GM19328 (cell line): ENCODE measurements around the gene FAM107B.
A peak's percentile ranks its signal among the peaks of the same experiment; 100 is the strongest.

Experiments used
- ATAC-seq: cut with Tn5 transposase; IDR thresholded peaks from one replicate; pipeline ENCODE4 v1.9.1; 2021; ENCODE audit warnings: mild to moderate bottlenecking, moderate library complexity; ENCODE audit not compliant: unreplicated experiment

FAM107B gene

DNA sequence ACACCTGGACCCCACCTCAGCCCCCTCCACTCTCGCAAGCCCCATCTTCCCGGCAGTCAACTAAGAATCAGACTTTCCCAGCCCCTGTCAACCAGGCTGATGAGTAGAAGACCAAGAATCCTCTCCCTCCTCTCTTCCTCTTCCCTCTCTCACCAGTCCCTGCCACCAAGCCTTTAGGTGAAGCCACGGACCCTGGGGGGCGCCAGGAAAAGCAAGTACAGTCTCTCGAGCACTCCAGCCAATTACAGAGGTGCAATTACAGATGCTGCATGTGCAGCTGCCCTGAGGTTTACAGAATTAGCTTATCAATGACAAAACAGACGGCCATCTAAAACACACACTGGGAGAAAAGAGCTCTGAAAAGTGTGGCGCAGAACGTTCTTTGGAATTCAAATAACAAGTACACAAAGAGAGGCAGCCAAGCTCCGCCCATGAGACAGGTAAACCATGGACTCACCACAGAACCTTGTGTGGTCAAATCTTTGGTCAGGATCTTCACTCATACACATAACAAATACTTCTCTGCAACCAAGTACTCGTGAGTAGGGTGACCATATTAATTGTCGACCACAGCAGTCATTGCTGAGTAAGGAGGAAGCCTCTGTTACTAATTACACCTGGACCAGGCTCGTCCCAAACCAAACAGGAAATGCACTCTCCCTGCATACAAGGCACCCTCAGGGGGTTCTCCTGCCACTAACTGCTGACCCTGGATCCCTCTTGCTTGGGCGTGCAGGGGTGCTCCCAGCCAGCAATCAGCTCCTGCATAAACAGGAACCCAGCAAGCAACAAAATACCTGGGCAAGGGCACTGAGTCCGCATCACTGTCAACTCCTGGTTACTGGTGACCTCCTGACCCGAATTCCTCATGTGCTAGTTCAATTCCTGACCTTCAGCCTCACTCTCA lies 189.2 kb downstream of the FAM107B start:
- no peak for ATAC-seq

DNA sequence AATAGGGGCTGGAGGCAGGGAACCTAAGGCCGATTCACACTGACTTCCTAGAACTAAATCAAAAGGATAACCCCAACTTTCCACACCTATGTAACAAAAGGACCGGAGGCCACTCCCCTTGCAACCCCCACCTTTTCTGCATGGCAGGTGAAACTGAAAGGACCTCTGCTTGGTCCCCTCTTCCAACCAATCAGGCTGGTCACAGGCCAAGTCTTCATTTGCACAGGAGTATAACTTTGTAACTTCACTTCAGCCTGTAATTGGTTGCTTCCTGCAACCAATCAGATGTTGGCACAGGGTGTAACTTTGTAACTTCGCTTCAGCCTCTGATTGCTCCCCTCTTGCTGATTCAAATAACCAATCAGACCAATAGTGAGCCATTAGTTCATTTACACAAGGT lies 190.0 kb downstream of the FAM107B start:
- no peak for ATAC-seq

DNA sequence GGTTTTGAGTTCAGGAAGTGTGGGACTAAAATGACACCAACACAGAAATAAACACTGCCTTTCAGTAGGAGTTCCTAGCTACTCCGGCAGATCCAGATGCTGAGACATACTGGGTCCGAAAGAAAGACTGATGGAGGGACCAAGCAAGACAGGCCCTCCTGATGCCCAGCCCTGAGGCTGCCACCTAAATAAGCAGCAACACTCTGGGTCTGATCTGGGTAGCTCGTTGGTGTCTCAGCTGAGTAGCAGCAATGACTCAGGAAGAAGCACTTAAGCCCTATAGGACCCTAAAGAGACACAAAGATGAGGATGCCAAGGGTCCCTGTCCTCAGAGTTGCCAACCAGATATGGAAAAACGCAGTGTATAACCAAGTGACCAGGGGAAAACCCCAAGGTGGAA lies 190.7 kb downstream of the FAM107B start:
- ATAC-seq: no peak

DNA sequence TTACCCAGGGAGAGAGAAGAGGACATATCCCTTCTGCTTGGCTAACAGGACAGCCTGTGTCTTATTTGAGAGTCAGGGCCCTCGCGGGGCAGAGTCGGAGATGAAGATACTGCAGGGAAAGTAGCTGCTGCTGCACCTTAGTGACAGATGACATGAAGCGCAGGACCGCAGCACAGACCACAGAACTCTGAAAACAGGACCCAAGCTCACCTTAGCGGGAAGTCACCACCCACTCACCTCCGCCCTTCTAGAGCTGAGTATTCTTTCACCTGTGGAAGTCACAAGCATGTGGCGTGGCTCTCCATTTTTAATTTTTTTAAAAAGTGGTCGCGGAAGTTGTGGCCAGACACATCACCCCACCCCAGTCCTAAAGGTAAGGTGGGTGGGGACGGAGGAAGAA lies 191.4 kb downstream of the FAM107B start:
- peak; percentile 54 for ATAC-seq

DNA sequence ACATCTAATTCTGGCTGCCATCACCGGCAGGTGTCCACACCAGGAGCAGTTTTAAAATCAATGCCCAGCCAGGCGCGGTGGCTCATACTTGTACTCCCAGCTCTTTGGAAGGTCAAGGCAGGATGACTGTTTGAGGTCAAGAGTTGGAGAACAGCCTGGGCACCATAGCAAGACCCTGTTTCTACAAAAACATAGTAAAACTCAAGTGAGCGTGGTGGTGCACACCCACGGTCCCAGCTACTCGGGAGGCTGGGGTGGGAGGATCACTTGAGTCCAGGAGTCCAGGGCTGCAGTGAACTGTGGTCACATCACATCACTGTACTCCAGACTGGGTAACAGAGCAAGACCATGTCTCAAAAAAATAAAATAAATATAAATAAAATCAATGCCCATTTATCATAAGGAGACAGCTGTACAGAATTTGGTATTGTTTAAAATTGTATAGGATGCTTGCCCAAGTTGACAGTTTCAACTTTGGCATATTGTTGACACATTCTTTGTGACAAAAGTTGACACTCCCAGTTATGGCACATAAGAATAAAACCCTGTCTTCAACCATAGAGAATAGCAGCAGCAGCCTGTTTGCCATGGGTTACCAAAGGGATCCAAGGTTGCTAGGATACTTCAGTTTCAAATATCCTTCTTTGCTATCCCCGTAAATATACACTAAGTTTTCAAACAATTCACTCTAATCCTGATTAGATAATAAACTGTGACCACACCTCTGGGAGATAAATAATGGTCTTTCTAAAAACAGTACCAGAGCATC lies 193.0 kb downstream of the FAM107B start:
- no peak for ATAC-seq

DNA sequence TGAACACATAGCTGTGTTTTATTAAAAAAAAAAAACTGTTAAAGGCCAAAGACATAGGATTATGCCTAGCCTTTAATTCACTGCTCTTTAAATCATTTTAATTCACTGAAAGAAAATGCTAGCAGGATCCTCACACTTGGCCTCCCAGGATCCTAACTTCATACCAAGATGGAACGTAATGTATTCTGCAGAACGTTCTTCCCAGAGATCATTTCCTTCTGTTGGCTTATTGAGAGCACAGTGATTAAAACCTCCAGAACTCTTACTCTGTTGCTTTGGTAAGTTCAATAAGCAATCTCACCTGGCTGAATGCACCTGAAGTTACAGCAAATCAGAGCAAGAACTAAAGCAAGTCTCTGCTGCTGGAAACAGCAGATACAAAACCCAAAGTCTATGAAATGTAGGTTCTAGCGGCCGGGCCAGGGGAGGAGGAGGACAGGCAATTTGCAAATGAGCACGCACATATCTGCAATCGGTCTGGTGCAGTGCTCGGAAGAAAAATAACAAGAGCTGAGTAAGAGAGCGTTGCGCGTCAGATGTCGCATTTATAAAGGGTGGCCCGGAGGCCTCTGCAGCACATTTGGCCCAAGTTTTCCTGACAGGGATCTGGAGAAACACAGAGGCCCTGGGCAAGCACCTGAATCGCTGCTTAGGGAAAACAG lies 193.9 kb downstream of the FAM107B start:
- no peak for ATAC-seq

DNA sequence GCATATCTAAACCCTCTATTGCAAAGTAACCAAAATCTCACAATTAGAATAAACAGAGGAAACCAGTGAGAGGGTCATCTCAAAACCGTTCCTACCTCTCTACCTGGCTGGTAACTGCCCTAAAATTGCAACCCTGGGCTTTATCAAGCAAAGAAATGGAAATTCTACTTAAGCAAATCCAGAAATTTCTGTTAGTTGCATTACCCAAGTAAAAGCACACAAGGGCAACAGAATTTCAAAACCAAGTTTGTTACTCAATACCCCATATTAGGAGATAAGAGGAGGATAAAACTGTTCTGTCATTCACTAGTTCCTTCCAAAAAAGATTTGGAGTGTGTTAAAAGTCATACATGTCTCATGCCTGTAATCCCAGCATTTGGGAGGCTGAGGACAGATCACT lies 195.3 kb downstream of the FAM107B start:
- no peak for ATAC-seq

DNA sequence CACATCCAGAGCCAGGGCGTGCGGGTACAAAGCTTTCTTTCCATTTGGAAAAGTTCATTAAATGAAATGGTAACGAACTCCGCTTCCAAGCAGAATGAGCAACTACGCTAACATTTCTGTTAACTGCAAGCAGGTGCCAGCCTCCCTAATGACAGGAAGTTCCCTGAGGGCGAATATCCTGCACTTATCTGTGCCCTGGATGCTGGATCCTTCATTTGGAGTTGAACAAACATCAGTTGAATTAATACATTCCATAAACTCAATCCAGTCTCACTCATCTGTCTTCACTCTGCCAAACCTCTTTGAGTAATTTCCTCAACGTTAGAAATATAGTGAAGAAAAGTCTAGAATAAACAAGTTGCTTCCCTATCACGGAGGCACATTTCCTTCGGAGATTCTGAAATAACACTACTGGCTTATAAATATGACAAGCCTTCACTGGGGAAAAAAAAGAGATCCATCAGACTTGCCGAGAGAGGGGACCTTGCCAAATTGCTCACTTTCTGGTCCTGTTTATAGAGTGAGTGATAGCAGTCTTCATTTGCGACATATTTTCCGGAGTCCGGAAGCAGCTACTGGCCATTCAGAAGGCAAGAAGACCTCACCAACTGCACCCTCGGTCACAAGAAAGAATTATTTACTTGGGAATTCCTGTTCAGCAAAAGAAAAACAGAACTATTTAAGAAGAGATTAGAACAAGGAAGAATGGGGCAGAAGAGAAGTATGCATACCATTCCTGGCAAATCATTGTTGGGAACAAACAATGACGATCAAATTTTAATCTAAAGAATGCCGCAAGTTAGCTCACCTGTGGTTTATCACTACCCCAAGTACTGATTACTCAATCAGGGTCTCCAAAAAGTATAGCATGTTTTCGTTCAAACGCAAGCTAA lies 196.4 kb downstream of the FAM107B start:
- ATAC-seq: no peak

DNA sequence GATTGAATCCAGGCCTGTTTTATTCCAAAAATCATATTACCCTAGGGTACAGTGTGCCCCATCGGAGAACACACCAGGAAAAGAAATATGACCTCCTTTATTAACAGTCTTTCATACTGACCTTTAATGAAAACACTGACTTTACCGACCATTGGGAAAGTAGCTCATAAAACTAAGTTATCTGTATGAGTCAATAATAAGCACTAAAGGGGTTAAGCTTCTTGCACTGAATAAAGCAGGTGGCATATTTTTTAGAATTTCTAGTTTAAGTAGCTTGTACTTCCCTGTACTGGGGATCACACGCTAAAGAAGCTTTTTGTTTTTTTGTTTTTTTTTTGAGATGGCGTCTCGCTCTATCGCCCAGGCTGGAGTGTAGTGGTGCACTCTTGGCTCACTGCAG lies 199.8 kb downstream of the FAM107B start:
- no peak for ATAC-seq

DNA sequence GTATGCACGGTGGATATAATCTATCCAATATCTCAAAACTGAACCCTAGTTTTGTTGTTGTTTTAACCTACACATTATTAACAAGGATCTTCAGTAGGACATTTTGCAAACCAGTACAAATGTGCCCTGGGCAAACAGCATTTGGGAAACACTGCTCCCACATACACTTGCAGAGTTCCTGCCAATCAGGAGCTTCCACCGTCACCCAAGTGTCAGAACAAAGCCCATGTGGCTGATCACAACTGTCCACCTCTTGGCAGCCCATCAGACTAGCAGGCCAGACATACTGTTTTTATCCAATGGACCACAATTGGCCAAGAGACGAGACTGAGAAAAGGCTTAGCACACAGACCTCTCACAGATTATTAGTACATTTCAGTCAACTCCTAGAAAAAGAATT lies 200.4 kb downstream of the FAM107B start:
- ATAC-seq: no peak

DNA sequence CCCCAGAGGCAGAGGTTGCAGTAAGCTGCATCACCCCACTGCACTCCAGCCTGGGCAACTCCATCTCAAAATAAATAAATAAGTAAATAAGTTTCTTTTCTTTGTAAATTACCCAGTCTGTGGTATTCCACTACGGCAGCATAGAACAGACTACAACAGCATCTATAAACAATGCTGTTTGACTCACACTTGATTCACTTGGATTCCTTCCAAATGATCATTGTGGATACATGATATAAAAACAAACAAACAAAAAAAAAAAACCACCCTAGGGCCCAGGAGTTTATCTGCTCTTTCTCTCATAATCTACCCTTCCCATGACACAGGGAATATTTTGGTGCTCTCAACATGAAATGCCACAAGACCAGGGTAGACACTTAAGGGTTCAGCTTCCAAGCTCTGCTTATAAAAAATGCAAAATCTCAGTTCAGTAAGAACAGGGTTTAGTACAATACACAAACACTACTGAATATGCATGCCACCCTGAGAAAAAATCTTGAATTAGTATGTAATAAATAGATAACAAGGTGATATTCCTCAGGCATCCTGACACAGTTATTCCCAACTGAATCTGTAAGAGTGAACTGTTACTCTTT lies 200.9 kb downstream of the FAM107B start:
- ATAC-seq: no peak

DNA sequence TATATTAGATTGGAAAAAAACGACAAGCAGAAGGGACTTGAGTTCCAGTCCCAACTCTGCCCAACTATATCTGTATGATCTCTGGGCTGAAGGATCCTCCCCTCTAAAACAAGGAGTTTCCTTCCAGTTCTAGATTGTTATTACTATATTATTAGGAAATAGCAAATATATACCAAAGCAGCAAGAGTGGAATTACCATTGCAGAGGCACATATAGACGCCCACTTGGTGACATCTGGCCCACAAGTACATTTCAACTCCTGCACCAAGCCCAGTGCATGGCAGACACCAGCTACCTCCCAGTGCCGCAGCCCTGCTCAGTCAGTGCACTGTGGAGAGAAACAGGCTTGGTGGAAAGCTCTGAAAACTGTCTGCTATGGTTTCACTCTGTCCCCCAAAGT lies 201.9 kb downstream of the FAM107B start:
- no peak for ATAC-seq

DNA sequence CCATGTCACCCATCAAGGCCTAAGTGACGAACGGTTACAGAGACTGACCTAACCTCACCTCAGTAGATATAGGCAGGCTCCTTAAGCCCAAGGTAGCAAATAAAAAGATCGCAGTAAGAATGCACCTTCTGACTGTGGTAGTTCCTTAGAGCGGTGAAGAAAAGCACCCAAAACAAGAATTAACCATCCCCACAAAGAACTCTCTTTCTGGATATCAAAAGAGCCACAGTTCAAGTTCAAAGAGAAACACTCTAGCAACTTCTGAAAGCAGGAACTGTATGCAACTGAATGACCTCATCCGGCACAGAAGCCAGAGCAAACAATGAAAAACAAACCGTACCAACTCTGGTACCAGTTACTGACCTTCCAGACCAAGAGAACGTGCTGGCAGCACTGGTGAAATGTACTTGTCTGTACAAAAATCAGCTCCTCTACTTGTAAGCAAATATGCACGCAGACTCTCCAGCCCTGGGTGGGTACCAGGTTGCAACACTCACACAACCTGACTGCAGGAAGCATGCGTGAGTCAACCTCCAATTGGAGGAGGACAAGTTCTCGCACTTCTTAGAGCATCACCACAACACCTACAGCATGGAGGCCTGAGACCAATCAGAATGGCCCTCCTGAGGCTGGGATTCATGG lies 202.7 kb downstream of the FAM107B start:
- ATAC-seq: peak; percentile 43

DNA sequence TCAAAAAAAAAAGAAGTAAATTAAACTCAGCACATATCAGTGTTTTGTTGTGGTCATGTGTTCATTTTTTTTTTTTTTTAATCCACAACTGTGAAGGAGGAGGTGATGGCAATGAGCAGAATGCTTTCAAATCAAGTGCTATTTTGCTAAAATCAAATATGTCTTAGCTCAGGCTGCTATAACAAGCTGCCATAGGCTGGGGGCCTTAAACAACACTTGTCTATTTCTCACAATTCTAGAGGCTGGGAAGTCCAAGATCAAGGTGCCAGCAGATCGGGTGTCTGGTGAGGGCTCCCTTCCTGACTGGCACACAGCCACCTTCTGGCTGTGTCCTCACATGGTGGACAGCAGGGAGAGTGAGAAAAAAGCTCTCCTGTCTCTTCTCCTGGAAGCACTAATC lies 203.9 kb downstream of the FAM107B start:
- no peak for ATAC-seq

DNA sequence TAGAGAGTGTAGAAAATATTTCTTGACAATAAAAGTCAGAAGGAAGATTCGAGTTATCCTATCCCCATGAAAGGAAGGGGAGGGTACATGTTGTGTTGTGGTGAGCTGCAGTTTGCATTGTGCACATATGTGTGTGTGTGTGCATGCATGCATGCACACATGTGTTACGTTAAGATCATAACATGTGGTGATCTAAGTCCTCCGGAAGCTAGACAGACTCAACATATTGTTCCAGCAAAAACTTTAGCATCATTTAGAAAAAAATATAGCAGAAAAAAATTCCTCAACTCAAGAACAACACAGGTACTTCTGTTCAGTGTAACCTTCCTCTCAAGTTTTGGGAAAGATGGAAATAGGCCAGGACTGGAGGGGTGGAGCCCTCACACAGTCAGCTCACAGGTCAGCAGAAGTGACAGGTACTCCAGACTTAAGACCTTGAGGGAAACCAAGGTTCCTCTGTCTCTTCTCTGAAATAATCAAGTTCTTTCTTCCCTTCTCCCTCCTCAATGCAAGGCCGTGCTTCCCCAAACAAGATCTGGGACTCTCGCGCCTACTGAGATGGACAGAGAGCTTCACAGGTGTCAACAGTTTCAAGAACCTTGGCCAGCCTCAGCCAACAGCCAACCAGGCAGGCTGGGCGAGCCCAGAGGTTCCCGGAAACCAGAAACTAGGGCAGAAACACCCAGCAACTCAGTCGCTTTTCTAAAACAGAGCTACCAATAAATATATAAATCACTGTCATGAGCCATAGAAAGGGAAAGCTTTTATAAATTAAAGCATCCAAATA lies 205.2 kb downstream of the FAM107B start:
- ATAC-seq: no peak

DNA sequence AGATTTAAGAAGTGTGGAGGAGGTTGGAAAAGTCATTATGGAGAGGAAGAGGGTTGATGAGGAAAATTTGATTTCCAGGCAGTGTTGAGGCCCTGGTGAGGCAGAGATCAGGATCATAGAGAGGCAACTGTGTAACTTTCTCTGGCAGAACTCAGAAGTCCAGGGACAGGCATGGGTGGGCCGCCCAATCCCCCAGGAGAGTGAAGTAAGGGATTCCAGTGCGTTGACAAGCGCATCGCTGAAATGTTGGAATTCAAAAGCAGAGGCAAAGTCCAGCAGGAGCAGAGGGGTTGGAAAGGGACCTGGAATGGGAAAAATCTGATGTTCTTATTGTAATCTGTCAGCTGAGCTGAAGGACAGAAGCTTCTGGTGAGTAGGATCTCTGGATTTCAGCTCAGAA lies 207.3 kb downstream of the FAM107B start:
- ATAC-seq: no peak

DNA sequence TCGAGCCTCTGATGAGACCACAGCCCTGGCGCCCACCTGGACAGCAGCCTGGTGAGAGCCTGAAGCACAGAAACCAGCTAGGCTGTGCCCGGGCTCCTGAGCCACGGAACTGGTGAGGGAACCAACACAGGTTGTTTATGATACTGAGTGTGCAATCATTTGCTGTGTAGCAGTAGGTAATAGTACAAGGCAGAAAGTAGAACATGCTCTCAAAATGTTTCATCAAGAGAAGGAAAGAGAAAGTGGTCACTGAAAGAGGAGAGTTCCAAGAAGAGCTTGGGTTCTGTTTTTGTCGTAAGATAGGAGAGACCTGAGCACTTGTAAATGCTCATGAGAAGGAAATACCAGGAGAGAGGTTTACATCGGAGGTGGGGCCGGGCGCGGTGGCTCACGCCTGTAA lies 208.2 kb downstream of the FAM107B start:
- no peak for ATAC-seq

DNA sequence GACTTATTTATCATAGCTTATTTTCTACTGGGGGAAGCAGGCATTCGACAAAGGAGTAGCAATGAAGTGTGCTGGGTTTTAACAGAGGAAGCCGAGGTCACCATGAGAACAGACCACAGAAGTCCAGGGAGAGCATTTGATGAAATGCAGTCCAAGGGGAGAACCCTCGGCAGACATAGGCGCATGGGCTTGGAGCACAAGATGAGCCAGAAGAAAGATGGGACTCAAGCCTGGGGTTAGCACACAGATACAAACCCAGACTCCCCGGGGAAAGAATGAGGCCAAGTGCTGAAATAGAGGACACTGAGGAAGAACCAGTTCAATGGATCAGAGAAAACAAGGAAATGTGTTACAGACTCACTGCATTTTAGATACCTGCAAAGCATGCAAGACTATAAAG lies 209.5 kb downstream of the FAM107B start:
- ATAC-seq: no peak

DNA sequence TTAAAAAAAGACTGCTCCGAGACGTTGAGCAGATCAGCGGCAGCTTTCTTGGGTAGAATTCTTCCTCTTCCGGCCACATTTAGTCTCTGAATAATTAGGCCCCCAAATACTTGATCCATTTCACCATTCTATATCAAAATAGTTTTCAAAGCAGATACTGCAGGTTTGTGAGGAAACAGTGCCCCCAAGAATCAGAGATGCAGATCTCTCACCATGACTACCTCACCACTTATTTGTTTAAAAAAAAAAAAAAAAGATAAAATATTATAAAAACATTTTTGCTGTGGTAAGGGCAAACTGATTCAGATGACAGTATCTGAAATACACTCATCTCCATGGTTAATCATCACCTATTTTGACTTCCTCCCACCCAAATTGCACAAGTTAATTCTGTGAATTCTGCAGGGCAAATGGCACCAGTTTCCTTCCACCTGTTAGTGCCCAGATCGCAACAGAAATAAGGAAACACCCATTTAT lies 210.4 kb downstream of the FAM107B start:
- no peak for ATAC-seq
